Left renal pelvis (tissue), 4 donors: ENCODE data around the gene NOTUM. TPM values are rescaled to one million over a fixed set of nuclear protein-coding genes. Genes with fewer than 3 reads are reported as not detected.

Experiments
- DNase-seq, 4 donors: peaks; one replicate each; pipeline ENCODE4 v3.0.0-alpha.2; 2013; ENCODE audit warnings: low read depth in 4 of 4, low spot score in 3 of 4
- polyA plus RNA-seq, 4 donors: library from polyadenylated mRNA; unstranded; fragments of 120-200 nt; gene quantifications; one replicate each; pipeline ENCODE4 v1.2.1, GENCODE V29; 2013; ENCODE audit not compliant: insufficient read length in 4 of 4

NOTUM gene
- polyA plus RNA-seq, 4 donors = 0.30 to 3.0 (median 2.4) TPM

- no peak for DNase-seq
Measured at GRCh38 chr17:81912441-81913309, 48.3 kb downstream of the NOTUM start.

- no peak for DNase-seq
Measured at GRCh38 chr17:81911969-81912368, 49.0 kb downstream of the NOTUM start.

GRCh38 chr17:81911277-81911961, 49.6 kb downstream of the NOTUM start, which contains the start of gene PCYT2:
PCYT2 (minus strand) TSS chr17:81911399; CDS start chr17:81911355, 44 bp downstream.
- DNase-seq = peak in 3 of 4 donors; percentile 64 to 79 (median 72)

GRCh38 chr17:81910840-81911276, 50.1 kb downstream of the NOTUM start:
- no peak for DNase-seq

- DNase-seq = no peak
Measured at GRCh38 chr17:81909966-81910839, 50.8 kb downstream of the NOTUM start.

- DNase-seq = no peak
Measured at GRCh38 chr17:81909231-81909630, 51.8 kb downstream of the NOTUM start.

GRCh38 chr17:81908793-81909192, 52.2 kb downstream of the NOTUM start:
- no peak for DNase-seq

- DNase-seq = no peak
Measured at GRCh38 chr17:81907219-81908145, 53.5 kb downstream of the NOTUM start.

- DNase-seq = no peak
Measured at GRCh38 chr17:81906476-81907218, 54.3 kb downstream of the NOTUM start.

- DNase-seq = no peak
Measured at GRCh38 chr17:81905993-81906392, 55.0 kb downstream of the NOTUM start.

- DNase-seq = no peak
Measured at GRCh38 chr17:81905424-81905875, 55.5 kb downstream of the NOTUM start.

GRCh38 chr17:81904600-81905423, 56.2 kb downstream of the NOTUM start:
- no peak for DNase-seq

- DNase-seq = no peak
Measured at GRCh38 chr17:81903896-81904599, 56.9 kb downstream of the NOTUM start.

- DNase-seq = no peak
Measured at GRCh38 chr17:81903415-81903831, 57.6 kb downstream of the NOTUM start.

GRCh38 chr17:81902653-81903414, 58.2 kb downstream of the NOTUM start:
- DNase-seq = no peak
